ENCODE data around the gene SAMD13. TPM values are rescaled to one million over a fixed set of nuclear protein-coding genes. Genes with fewer than 3 reads are reported as not detected.

The SAMD13 gene
- total and polyA plus RNA-seq, 2 donors (not counting 1 experiment from before 2014, with no cell fraction given) = 0.42 TPM; not detected in 1

- Histone ChIP-seq H3K4me3 (ENCODE audit: control extremely low read depth in 1 of 5, extremely low read depth in 1 of 5, insufficient read depth in 1 of 5, low read depth in 2 of 5, low read length in 4 of 5) (no peak within 1 kb of the TSS), H2AFZ (ENCODE audit: insufficient read depth, low read depth, low read length, poor library complexity, severe bottlenecking) (no peak within 1 kb of the TSS), H3K4me1 (ENCODE audit: control insufficient read depth in 2 of 2, insufficient read depth in 2 of 2, low read length in 2 of 2) (no peaks in the 10 kb centered on the region), H3K9me3 (ENCODE audit: control extremely low read depth in 1 of 3, control insufficient read depth in 2 of 3, insufficient read depth in 1 of 3, low read length in 2 of 3) (no peaks in the 10 kb centered on the region), H3K27ac (ENCODE audit: low read length in 2 of 2) (no peak within 1 kb of the TSS), H3K9ac (ENCODE audit: low read length) (no peak within 1 kb of the TSS), H3K27me3 (replicated peaks in 1 of 4; ENCODE audit: control extremely low read depth in 1 of 4, control insufficient read depth in 3 of 4, insufficient read depth in 4 of 4, low read length in 3 of 4) (no peaks in the 10 kb centered on the region), H4K20me1 (ENCODE audit: control insufficient read depth, insufficient read depth, low read length, poor library complexity, severe bottlenecking) (no peaks in the 10 kb centered on the region), H3K36me3 (replicated peaks in 1 of 2; ENCODE audit: control extremely low read depth in 1 of 2, control insufficient read depth in 1 of 2, extremely low read depth in 1 of 2, insufficient read depth in 2 of 2, low read length in 1 of 2) (no peaks in the 10 kb centered on the region), H3K4me2 (replicated peaks; ENCODE audit: low read depth, low read length, poor library complexity, severe bottlenecking) (no peak within 1 kb of the TSS), H3K79me2 (ENCODE audit: control insufficient read depth, insufficient read depth, low read length) (no peaks in the 10 kb centered on the region)
- no peaks in the 10 kb centered on the region for H3K27me3 Mint-ChIP-seq
- no peaks in the 10 kb centered on the region for H3K9me3 Mint-ChIP-seq (ENCODE audit: insufficient read depth)
- 97% methylated on average over 9 of the region's 11 CpGs for WGBS (ENCODE audit: insufficient coverage)
- H3K4me1 Mint-ChIP-seq = no peaks in the 10 kb centered on the region
- no peak within 1 kb of the TSS for H3K4me3 Mint-ChIP-seq
- intact Hi-C loops (cut with micrococcal nuclease) = no loop called here
- CTCF ChIA-PET = interaction anchor here (0.8 kb wide), 1 partner anchor 35 kb away, joined by 3 read pairs; no protein-coding TSS in a partner anchor
- no peak for ATAC-seq (ENCODE audit: low read depth)
- no peak within 1 kb of the TSS for H3K27ac Mint-ChIP-seq
- no peak for DNase-seq
- POLR2A ChIA-PET = no interaction called here
- no peak for TF ChIP-seq CTCF (IDR thresholded peaks at IDR 0.05)
- TF ChIP-seq EZH2 (IDR thresholded peaks at IDR 0.05; ENCODE audit: borderline replicate concordance, insufficient read depth, low read depth, low read length, poor library complexity, severe bottlenecking) = no peak
These were observed 97.0 kb downstream of the SAMD13 start, which contains the start of gene DNASE2B for GRCh38 chr1:84398175-84399155. TSS of gene DNASE2B (plus strand) at chr1:84398484. CDS start at chr1:84398565, 81 bp downstream.

Small RNA genes within 50 kb of the gene (small RNA-seq; reads per million reads assigned to genes)
- not detected for gene RF00410 (ENCODE audit: insufficient read length, low read depth, low replicate concordance)

Other genes starting within 250 kb of the SAMD13 start
- gene PRKACB, start 157.4 kb upstream of the SAMD13 start, total RNA-seq = 53.9 and 54.9 TPM in 2 replicates
- 14.9 and 19.0 TPM in 2 replicates for gene PRKACB, start 157.4 kb upstream of the SAMD13 start, polyA plus RNA-seq
- gene DNASE2B, start 96.8 kb downstream of the SAMD13 start, total RNA-seq = not detected in 2 replicates
- gene DNASE2B, start 96.8 kb downstream of the SAMD13 start, polyA plus RNA-seq = not detected in 2 replicates
- 38.8 and 40.2 TPM in 2 replicates for gene RPF1, start 177.6 kb downstream of the SAMD13 start, total RNA-seq
- 15.5 and 26.9 TPM in 2 replicates for gene RPF1, start 177.6 kb downstream of the SAMD13 start, polyA plus RNA-seq
- 6.4 and 8.6 TPM in 2 replicates for gene SPATA1, start 204.7 kb downstream of the SAMD13 start, total RNA-seq
- gene SPATA1, start 204.7 kb downstream of the SAMD13 start, polyA plus RNA-seq = 0.73 and 1.2 TPM in 2 replicates
- 36.0 and 41.6 TPM in 2 replicates for gene GNG5, start 204.9 kb downstream of the SAMD13 start, total RNA-seq
- 35.4 and 39.0 TPM in 2 replicates for gene GNG5, start 204.9 kb downstream of the SAMD13 start, polyA plus RNA-seq

Data from B cell (primary cell).